C4-2B (cell line): ENCODE results near the gene CCDC85C.

Source experiments
- CTCF ChIP-seq: fragments of 450-650 bp; conservative IDR thresholded peaks from 2 replicates; pipeline ENCODE4 v1.5.1; 2017; ENCODE audit warnings: mild to moderate bottlenecking
- ZFX ChIP-seq: fragments of 450-650 bp; IDR thresholded peaks from 2 replicates; pipeline ENCODE4 v1.6.1; 2017

DNA sequence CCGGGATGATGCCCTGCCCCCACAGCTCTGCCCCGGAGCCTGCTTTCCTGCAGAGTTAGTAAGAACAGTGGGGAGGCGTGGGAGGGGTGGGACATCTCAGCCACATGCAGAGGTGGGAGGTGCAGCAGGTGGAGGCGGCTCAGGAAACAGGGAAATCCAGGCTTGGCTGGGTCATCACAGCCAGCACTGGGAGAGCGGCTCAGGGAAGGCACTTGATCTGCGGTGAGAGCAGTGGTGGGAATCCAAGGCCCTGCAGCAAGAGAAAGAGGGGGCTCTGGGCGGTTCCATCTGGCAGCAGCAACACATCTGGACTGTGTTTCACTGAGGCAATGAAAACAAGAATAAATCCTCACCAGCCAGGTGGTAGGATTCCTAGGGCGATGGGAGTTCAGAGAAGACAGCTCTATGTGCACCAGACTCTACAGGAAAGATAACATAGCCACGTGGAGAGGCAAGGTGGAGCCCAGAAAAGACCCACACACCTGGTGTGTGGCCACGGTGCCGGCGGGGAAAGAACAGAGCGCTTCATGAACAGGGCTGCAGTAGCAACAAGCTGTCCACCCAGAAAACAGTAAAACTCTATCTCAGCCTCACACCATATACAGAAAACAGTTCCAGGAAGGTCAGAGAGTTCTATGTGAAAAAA lies 57.6 kb downstream of the CCDC85C start:
- TF ChIP-seq CTCF (no peak), ZFX (no peak)
